ENCODE data around the gene TRAF3IP1. TPM values are rescaled to one million over a fixed set of nuclear protein-coding genes. Genes with fewer than 3 reads are reported as not detected.
A peak's percentile ranks its signal among the peaks of the same experiment; 100 is the strongest.

TRAF3IP1 gene
- total RNA-seq, 6 experiments from 2014 or later = 15.7 to 21.7 (median 17.6) TPM

DNA sequence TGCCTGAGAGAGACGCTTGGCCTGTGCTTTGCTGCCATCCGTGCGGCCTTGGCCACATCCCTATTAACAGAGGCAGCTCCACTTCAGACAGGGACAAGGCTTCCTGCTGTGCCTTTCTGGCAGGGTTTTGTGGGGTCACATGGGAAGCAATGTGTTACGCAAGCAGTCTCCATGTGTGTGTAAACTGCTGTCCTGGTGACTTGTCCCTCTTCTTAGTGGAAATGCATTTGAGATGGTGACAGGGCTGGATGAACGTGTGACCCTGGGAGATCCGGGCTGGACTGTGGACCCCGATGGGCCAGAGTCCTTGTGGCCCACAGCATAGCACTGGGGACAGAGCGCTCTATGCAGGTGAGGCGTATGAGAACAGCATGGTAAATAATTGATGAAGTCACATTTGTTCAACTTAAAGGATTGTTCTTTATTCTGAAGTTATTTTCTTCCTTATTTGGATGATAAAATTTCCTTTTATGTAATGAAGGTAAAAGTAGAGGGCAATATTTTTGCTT is 129.6 kb downstream of the TRAF3IP1 start:
- TF ChIP-seq, protein P1, sequence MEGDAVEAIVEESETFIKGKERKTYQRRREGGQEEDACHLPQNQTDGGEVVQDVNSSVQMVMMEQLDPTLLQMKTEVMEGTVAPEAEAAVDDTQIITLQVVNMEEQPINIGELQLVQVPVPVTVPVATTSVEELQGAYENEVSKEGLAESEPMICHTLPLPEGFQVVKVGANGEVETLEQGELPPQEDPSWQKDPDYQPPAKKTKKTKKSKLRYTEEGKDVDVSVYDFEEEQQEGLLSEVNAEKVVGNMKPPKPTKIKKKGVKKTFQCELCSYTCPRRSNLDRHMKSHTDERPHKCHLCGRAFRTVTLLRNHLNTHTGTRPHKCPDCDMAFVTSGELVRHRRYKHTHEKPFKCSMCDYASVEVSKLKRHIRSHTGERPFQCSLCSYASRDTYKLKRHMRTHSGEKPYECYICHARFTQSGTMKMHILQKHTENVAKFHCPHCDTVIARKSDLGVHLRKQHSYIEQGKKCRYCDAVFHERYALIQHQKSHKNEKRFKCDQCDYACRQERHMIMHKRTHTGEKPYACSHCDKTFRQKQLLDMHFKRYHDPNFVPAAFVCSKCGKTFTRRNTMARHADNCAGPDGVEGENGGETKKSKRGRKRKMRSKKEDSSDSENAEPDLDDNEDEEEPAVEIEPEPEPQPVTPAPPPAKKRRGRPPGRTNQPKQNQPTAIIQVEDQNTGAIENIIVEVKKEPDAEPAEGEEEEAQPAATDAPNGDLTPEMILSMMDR (IDR thresholded peaks at IDR 0.05) = no peak
- H3K9me3 Mint-ChIP-seq = no peaks in the 10 kb centered on the region
- H3K4me3 Mint-ChIP-seq = no peak overlapping the region
- H3K4me1 Mint-ChIP-seq (ENCODE audit: low read depth) = peaks cover 24% of the 10 kb centered on the region
- no peaks in the 10 kb centered on the region; the same call in 1 of the 2 replicates for H3K27me3 Mint-ChIP-seq (ENCODE audit: insufficient read depth)
- H3K36me3 Mint-ChIP-seq (ENCODE audit: low read depth) = peaks cover 67% of the 10 kb centered on the region
- DNase-seq = peak; percentile 35
- H3K27ac Mint-ChIP-seq = peak overlapping the region; percentile 59; the same call in 1 of the 2 replicates

GRCh38 chr2:238450440-238450861 is 130.1 kb downstream of the TRAF3IP1 start:
- H3K27me3 Mint-ChIP-seq (ENCODE audit: insufficient read depth) = no peaks in the 10 kb centered on the region; the same call in 1 of the 2 replicates
- peaks cover 62% of the 10 kb centered on the region for H3K36me3 Mint-ChIP-seq (ENCODE audit: low read depth)
- H3K4me3 Mint-ChIP-seq = no peak overlapping the region
- no peak overlapping the region for H3K27ac Mint-ChIP-seq
- DNase-seq = no peak
- H3K4me1 Mint-ChIP-seq (ENCODE audit: low read depth) = peaks cover 20% of the 10 kb centered on the region
- TF ChIP-seq, protein P1 (IDR thresholded peaks at IDR 0.05) = no peak
- no peaks in the 10 kb centered on the region for H3K9me3 Mint-ChIP-seq

Other genes with a start within 250 kb of the TRAF3IP1 start
- gene ESPNL, start 220.2 kb upstream of the TRAF3IP1 start, total RNA-seq (2021; fragmentation: NEBNext Ultra II Directional; extraction: Animal tissue kit (Norgen Biotek cat#: 25700)) = 1 to 10 TPM; 1.0 to 3.0 (median 2.6) TPM
- gene KLHL30, start 181.8 kb upstream of the TRAF3IP1 start, total RNA-seq (2021; fragmentation: NEBNext Ultra II Directional; extraction: Animal tissue kit (Norgen Biotek cat#: 25700)) = under 1 TPM in 4 of 6 experiments, not detected in 2; 0.05 to 0.14 (median 0.12) TPM
- gene ERFE, start 161.5 kb upstream of the TRAF3IP1 start, total RNA-seq (2021; fragmentation: NEBNext Ultra II Directional; extraction: Animal tissue kit (Norgen Biotek cat#: 25700)) = under 1 TPM in 5 of 6 experiments, not detected in 1; 0.19 to 0.46 (median 0.41) TPM
- 10 to 100 TPM; 27.3 to 34.3 (median 28.6) TPM for gene ILKAP, start 116.8 kb upstream of the TRAF3IP1 start, total RNA-seq (2021; fragmentation: NEBNext Ultra II Directional; extraction: Animal tissue kit (Norgen Biotek cat#: 25700))
- 1 to 10 TPM in 2 of 6 experiments, under 1 TPM in 4; 0.47 to 1.0 (median 0.82) TPM for gene HES6, start 80.5 kb upstream of the TRAF3IP1 start, total RNA-seq (2021; fragmentation: NEBNext Ultra II Directional; extraction: Animal tissue kit (Norgen Biotek cat#: 25700))
- 1 to 10 TPM; 4.3 to 5.7 (median 4.5) TPM for gene PER2, start 31.9 kb upstream of the TRAF3IP1 start, total RNA-seq (2021; fragmentation: NEBNext Ultra II Directional; extraction: Animal tissue kit (Norgen Biotek cat#: 25700))
- gene ASB1, start 106.4 kb downstream of the TRAF3IP1 start, total RNA-seq (2021; fragmentation: NEBNext Ultra II Directional; extraction: Animal tissue kit (Norgen Biotek cat#: 25700)) = 10 to 100 TPM; 56.0 to 77.5 (median 74.4) TPM

All from HFFc6 (cell line).